Parathyroid adenoma (tissue), 2 donors: Measurements from ENCODE around the gene RAB14.

Source experiments
- H2AFZ ChIP-seq: fragments of 300-600 bp; sonication (generic); one replicate; pipeline ENCODE4 v1.7.0; 2017; ENCODE audit warnings: antibody characterized with exemption, mild to moderate bottlenecking
- H3K27ac ChIP-seq: fragments of 300-600 bp; sonication (generic); one replicate; pipeline ENCODE4 v1.7.0; 2017
- H3K27me3 ChIP-seq: fragments of 300-600 bp; sonication (generic); one replicate; pipeline ENCODE4 v1.7.0; 2017; ENCODE audit warnings: low read length; ENCODE audit not compliant: control insufficient read depth, insufficient read depth
- H3K36me3 ChIP-seq: fragments of 300-600 bp; sonication (generic); one replicate; pipeline ENCODE4 v1.7.0; 2017; ENCODE audit warnings: low read length; ENCODE audit not compliant: control insufficient read depth, insufficient read depth
- H3K4me1 ChIP-seq: fragments of 300-600 bp; sonication (generic); one replicate; pipeline ENCODE4 v1.7.0; 2017; ENCODE audit warnings: control low read depth
- H3K4me2 ChIP-seq: fragments of 300-600 bp; sonication (generic); one replicate; pipeline ENCODE4 v1.7.0; 2017; ENCODE audit warnings: low read length
- H3K4me3 ChIP-seq: fragments of 300-600 bp; sonication (generic); one replicate; pipeline ENCODE4 v1.7.0; 2017; ENCODE audit warnings: low read depth, low read length
- H3K79me2 ChIP-seq: fragments of 300-600 bp; sonication (generic); one replicate; pipeline ENCODE4 v1.7.0; 2017; ENCODE audit warnings: control low read depth
- H3K9ac ChIP-seq: fragments of 300-600 bp; sonication (generic); one replicate; pipeline ENCODE4 v1.7.0; 2017; ENCODE audit warnings: mild to moderate bottlenecking
- H3K9me3 ChIP-seq: fragments of 300-600 bp; sonication (generic); one replicate; pipeline ENCODE4 v1.7.0; 2017; ENCODE audit warnings: low read length; ENCODE audit not compliant: control insufficient read depth
- CTCF ChIP-seq: fragments of 300-600 bp; sonication (generic); IDR thresholded peaks from one replicate; pipeline ENCODE4 v1.7.0; 2017; ENCODE audit warnings: antibody characterized with exemption, mild to moderate bottlenecking
- donor health status: primary hyperparathyroidism.

The RAB14 gene

GRCh38 chr9:121172726-121173487 is 28.8 kb downstream of the RAB14 start:
- Histone ChIP-seq H3K9ac (no peak overlapping the region), H3K4me3 (no peak overlapping the region), H3K4me1 (no peaks in the 10 kb centered on the region), H3K79me2 (no peaks in the 10 kb centered on the region), H3K9me3 (no peaks in the 10 kb centered on the region), H3K4me2 (no peak overlapping the region), H2AFZ (no peak overlapping the region), H3K36me3 (no peaks in the 10 kb centered on the region), H3K27ac (no peak overlapping the region), H3K27me3 (no peaks in the 10 kb centered on the region)
- TF ChIP-seq CTCF = no peak

- Histone ChIP-seq H3K9me3 (no peaks in the 10 kb centered on the region), H3K79me2 (no peaks in the 10 kb centered on the region), H3K4me1 (no peaks in the 10 kb centered on the region), H3K4me2 (no peak overlapping the region), H3K4me3 (no peak overlapping the region), H3K36me3 (no peaks in the 10 kb centered on the region), H2AFZ (no peak overlapping the region), H3K9ac (no peak overlapping the region), H3K27ac (no peak overlapping the region), H3K27me3 (no peaks in the 10 kb centered on the region)
- TF ChIP-seq CTCF = no peak
Measured at GRCh38 chr9:121171236-121171635, 30.4 kb downstream of the RAB14 start.

GRCh38 chr9:121169094-121169601 is 32.5 kb downstream of the RAB14 start:
- Histone ChIP-seq H3K27ac (no peak overlapping the region), H3K4me3 (no peak overlapping the region), H3K79me2 (no peaks in the 10 kb centered on the region), H3K9me3 (no peaks in the 10 kb centered on the region), H3K27me3 (no peaks in the 10 kb centered on the region), H3K4me1 (no peaks in the 10 kb centered on the region), H2AFZ (no peak overlapping the region), H3K9ac (no peak overlapping the region), H3K4me2 (no peak overlapping the region), H3K36me3 (no peaks in the 10 kb centered on the region)
- no peak for TF ChIP-seq CTCF

GRCh38 chr9:121168052-121168451 is 33.6 kb downstream of the RAB14 start:
- Histone ChIP-seq H3K79me2 (no peaks in the 10 kb centered on the region), H3K9ac (no peak overlapping the region), H3K27ac (no peak overlapping the region), H3K4me2 (no peak overlapping the region), H3K36me3 (no peaks in the 10 kb centered on the region), H3K4me1 (no peaks in the 10 kb centered on the region), H3K27me3 (no peaks in the 10 kb centered on the region), H2AFZ (no peak overlapping the region), H3K4me3 (no peak overlapping the region), H3K9me3 (no peaks in the 10 kb centered on the region)
- TF ChIP-seq CTCF = no peak

GRCh38 chr9:121160025-121160424 is 41.6 kb downstream of the RAB14 start:
- Histone ChIP-seq H3K36me3 (no peaks in the 10 kb centered on the region), H3K9me3 (no peaks in the 10 kb centered on the region), H3K79me2 (no peaks in the 10 kb centered on the region), H3K4me1 (no peaks in the 10 kb centered on the region), H3K4me3 (no peak overlapping the region), H3K27me3 (no peaks in the 10 kb centered on the region), H2AFZ (no peak overlapping the region), H3K4me2 (no peak overlapping the region), H3K27ac (no peak overlapping the region), H3K9ac (no peak overlapping the region)
- no peak for TF ChIP-seq CTCF
